ENCODE measurements around the gene SLC9C1. TPM values are rescaled to one million over a fixed set of nuclear protein-coding genes. Genes with fewer than 3 reads are reported as not detected.

Gene SLC9C1
- total and polyA plus RNA-seq, 9 of the 15 experiments (the other 6 are each of a cell fraction or from before 2014, with no cell fraction given): not detected

- TF ChIP-seq ASH1L (IDR thresholded peaks at IDR 0.05; ENCODE audit: borderline replicate concordance, low read depth, partially characterized antibody): no peak
- no peak for TF ChIP-seq CREB3L1 (IDR thresholded peaks at IDR 0.05; ENCODE audit: borderline replicate concordance, low read depth)
- no peak for TF ChIP-seq ZNF77 (CRISPR knock-in tag; IDR thresholded peaks at IDR 0.05)
Observed at GRCh38 chr3:112137781-112138180, 156.2 kb downstream of the SLC9C1 start (continued).

DNA sequence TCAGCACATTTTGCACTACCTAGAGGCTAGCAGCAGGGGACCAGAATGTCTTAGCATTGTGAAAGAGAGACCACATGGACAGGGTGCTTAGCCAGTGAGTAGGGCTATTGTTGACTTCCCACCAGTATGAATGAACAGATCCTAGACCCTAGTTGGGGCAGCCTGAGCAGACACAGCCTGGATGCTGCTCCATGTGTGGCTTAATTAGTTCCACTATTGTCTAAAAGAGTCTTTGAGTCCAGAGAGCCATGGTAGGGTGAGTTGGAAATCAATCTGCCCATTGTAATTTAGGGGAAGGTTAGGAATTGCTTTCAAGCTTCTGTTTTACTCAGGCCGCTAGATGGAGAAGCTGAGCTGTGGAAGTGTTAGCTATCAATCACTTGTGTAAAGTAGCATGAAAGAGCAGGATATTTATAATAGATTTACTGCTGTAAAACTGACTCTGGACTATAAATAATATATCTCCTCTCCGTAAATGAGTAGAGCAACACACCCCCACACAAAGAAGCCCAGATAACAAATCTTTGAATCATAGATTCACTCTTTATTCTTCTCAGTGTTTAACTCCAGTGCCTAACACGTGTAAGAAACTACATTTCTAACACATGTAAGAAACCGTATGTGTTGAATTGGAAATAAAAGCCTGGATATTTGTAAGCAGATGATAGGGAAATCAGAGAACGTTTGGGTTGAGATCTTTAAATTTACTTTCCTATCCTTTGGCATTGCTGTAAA, 156.9 kb downstream of the SLC9C1 start:
- POLR2A ChIA-PET: interaction anchor here (0.6 kb wide), 1 partner anchor 186 kb away, joined by 3 read pairs; no protein-coding TSS in a partner anchor
- TF ChIP-seq RAD51 (IDR thresholded peaks at IDR 0.05; ENCODE audit: borderline replicate concordance, low read depth) (no peak), SMC3 (conservative IDR thresholded peaks at IDR 0.05; ENCODE audit: insufficient read depth, low read depth, low read length) (0 out of 2 replicates have a peak, but pooled peaks have one; percentile 30), CHD2 (IDR thresholded peaks at IDR 0.05; ENCODE audit: low read depth, low read length) (no peak), ZZZ3 (IDR thresholded peaks at IDR 0.05) (no peak), GTF2A2 (tag; IDR thresholded peaks at IDR 0.05) (no peak), ZNF584 (CRISPR knock-in tag; IDR thresholded peaks at IDR 0.05; ENCODE audit: low read depth) (no peak), ATF7 (IDR thresholded peaks at IDR 0.05) (no peak), NEUROD1 (IDR thresholded peaks at IDR 0.05; ENCODE audit: borderline replicate concordance, low read depth, low read length, partially characterized antibody) (no peak), ZNF212 (CRISPR knock-in tag; IDR thresholded peaks at IDR 0.05) (no peak), DPF2 (IDR thresholded peaks at IDR 0.05) (no peak), PKNOX1 (IDR thresholded peaks at IDR 0.05) (peak; percentile 67), ETV5 (CRISPR knock-in tag; IDR thresholded peaks at IDR 0.05; ENCODE audit: low read depth) (no peak), RAD21 (CRISPR knock-in tag; conservative IDR thresholded peaks at IDR 0.05 in 1 of 2, IDR thresholded peaks at IDR 0.05 in 1 of 2) (peak in 1 of 2 experiments; percentile 63; a peak in 3 of 4 replicates), MEIS2 (IDR thresholded peaks at IDR 0.05; ENCODE audit: partially characterized antibody) (peak; percentile 66)
- TF ChIP-seq, protein P1, sequence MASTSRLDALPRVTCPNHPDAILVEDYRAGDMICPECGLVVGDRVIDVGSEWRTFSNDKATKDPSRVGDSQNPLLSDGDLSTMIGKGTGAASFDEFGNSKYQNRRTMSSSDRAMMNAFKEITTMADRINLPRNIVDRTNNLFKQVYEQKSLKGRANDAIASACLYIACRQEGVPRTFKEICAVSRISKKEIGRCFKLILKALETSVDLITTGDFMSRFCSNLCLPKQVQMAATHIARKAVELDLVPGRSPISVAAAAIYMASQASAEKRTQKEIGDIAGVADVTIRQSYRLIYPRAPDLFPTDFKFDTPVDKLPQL (IDR thresholded peaks at IDR 0.05; ENCODE audit: extremely low read depth, insufficient read length): no peak

More for the DNA sequence above, 156.9 kb downstream of the SLC9C1 start:
- Histone ChIP-seq H3K27ac (ENCODE audit: extremely low read depth, low read depth, low read length) (no peak overlapping the region), H2AFZ (ENCODE audit: low read depth, low read length) (no peak overlapping the region), H3K9me3 (replicated peaks; ENCODE audit: control insufficient read depth, insufficient read depth, low read depth, low read length) (no peaks in the 10 kb centered on the region), H3K4me2 (ENCODE audit: insufficient read depth, low read length) (no peak overlapping the region), H3K27me3 (ENCODE audit: control insufficient read depth in 2 of 2, insufficient read depth in 2 of 2, low read length in 2 of 2) (no peaks in the 10 kb centered on the region), H3K36me3 (ENCODE audit: control insufficient read depth, insufficient read depth, low read length) (no peaks in the 10 kb centered on the region), H3K9ac (ENCODE audit: insufficient read depth in 1 of 2, low read depth in 2 of 2, low read length in 2 of 2) (no peak overlapping the region), H4K20me1 (replicated peaks; ENCODE audit: control insufficient read depth, insufficient read depth, low read length) (no peaks in the 10 kb centered on the region), H3K79me2 (ENCODE audit: control insufficient read depth, insufficient read depth, low read length) (no peaks in the 10 kb centered on the region), H3K4me1 (replicated peaks in 1 of 2; ENCODE audit: control insufficient read depth in 2 of 2, insufficient read depth in 2 of 2, low read length in 2 of 2) (peaks cover 0 to 7% of the 10 kb centered on the region in 2 experiments; a peak in 1 of 5 replicates), H3K9me1 (ENCODE audit: control insufficient read depth, insufficient read depth, low read length) (no peaks in the 10 kb centered on the region), H3K4me3 (no peak overlapping the region)
- ATAC-seq (peak; percentile 72), DNase-seq (ENCODE audit: extremely low read depth in 1 of 4, low spot score in 3 of 4) (peak in 2 of 4 experiments; percentile 8 to 42), FAIRE-seq (peak; percentile 49)
- WGBS (ENCODE audit: insufficient coverage, low coverage, missing lambda C conversion rate): 0% methylated on average over 5 of the region's 5 CpGs
- CTCF ChIA-PET (ENCODE audit: low intra/inter-chr PET ratio): interaction anchor here (1.2 kb wide), 1 partner anchor 383 kb away, joined by 5 read pairs; no protein-coding TSS in a partner anchor
- no TSS peak for BruUV-seq (replicated peaks)
- in situ Hi-C loops (cut with MboI) (no loop called here), intact Hi-C loops (cut with micrococcal nuclease) (loop anchor here (1.0 to 10.0 kb wide), 3 partner anchors 138 to 382 kb away; no protein-coding TSS in a partner anchor)
